ENCODE measurements around the gene MAP4K3.

Gene MAP4K3

GRCh38 chr2:39443009-39443408, 5.9 kb upstream of the MAP4K3 start:
- no peak for DNase-seq (ENCODE audit: low spot score)

- DNase-seq (ENCODE audit: low spot score), result no peak
Observed at GRCh38 chr2:39437522-39438296, 624 bp upstream of the MAP4K3 start.

GRCh38 chr2:39435741-39436591, 1.1 kb downstream of the MAP4K3 start:
- peak; percentile 40 for DNase-seq (ENCODE audit: low spot score)

- DNase-seq (ENCODE audit: low spot score), result peak; percentile 51
Observed at GRCh38 chr2:39435234-39435633, 1.9 kb downstream of the MAP4K3 start.

GRCh38 chr2:39434233-39434897, 2.7 kb downstream of the MAP4K3 start:
- no peak for DNase-seq (ENCODE audit: low spot score)

- no peak for DNase-seq (ENCODE audit: low spot score)
Observed at GRCh38 chr2:39433586-39434195, 3.4 kb downstream of the MAP4K3 start.

GRCh38 chr2:39432701-39433100, 4.4 kb downstream of the MAP4K3 start:
- DNase-seq (ENCODE audit: low spot score), result no peak

GRCh38 chr2:39431592-39432316, 5.3 kb downstream of the MAP4K3 start:
- DNase-seq (ENCODE audit: low spot score), result no peak

- no peak for DNase-seq (ENCODE audit: low spot score)
Observed at GRCh38 chr2:39429746-39430145, 7.3 kb downstream of the MAP4K3 start.

GRCh38 chr2:39424951-39425350, 12.1 kb downstream of the MAP4K3 start:
- no peak for DNase-seq (ENCODE audit: low spot score)

- no peak for DNase-seq (ENCODE audit: low spot score)
Observed at GRCh38 chr2:39422700-39423099, 14.4 kb downstream of the MAP4K3 start.

GRCh38 chr2:39421354-39421753, 15.7 kb downstream of the MAP4K3 start:
- no peak for DNase-seq (ENCODE audit: low spot score)

GRCh38 chr2:39419282-39420223, 17.5 kb downstream of the MAP4K3 start:
- no peak for DNase-seq (ENCODE audit: low spot score)

GRCh38 chr2:39418491-39418890, 18.6 kb downstream of the MAP4K3 start:
- no peak for DNase-seq (ENCODE audit: low spot score)

- DNase-seq (ENCODE audit: low spot score), result no peak
Observed at GRCh38 chr2:39416140-39416539, 20.9 kb downstream of the MAP4K3 start.

- no peak for DNase-seq (ENCODE audit: low spot score)
Observed at GRCh38 chr2:39413063-39413737, 23.9 kb downstream of the MAP4K3 start.

GRCh38 chr2:39411181-39411944, 25.7 kb downstream of the MAP4K3 start:
- DNase-seq (ENCODE audit: low spot score), result no peak

GRCh38 chr2:39409697-39410389, 27.2 kb downstream of the MAP4K3 start:
- no peak for DNase-seq (ENCODE audit: low spot score)
